KOPT-K1 (cell line): Measurements from ENCODE around the gene DRAM2.
"Not testable (repeated sequence)": the region's sequence is repeated elsewhere in the genome, so short reads cannot be mapped to it uniquely, and the experiment has no call there.

Experiments
- H3K27ac ChIP-seq: fragments of 200-600 bp; sonication (generic); 2 replicates; pipeline ENCODE4 v1.5.1; 2016; ENCODE audit warnings: antibody characterized with exemption, mild to moderate bottlenecking, low read depth, low read length; ENCODE audit not compliant: poor library complexity, severe bottlenecking
- H3K36me3 ChIP-seq: fragments of 200-600 bp; sonication (generic); 2 replicates; pipeline ENCODE4 v1.5.1; 2017; ENCODE audit warnings: antibody characterized with exemption, mild to moderate bottlenecking, low read length, moderate library complexity; ENCODE audit not compliant: insufficient read depth
- H3K9me3 ChIP-seq: fragments of 200-600 bp; sonication (generic); 2 replicates; pipeline ENCODE4 v1.5.1; 2017; ENCODE audit warnings: antibody characterized with exemption, low read length, mild to moderate bottlenecking; ENCODE audit not compliant: insufficient read depth, poor library complexity, severe bottlenecking

DRAM2 gene

DNA sequence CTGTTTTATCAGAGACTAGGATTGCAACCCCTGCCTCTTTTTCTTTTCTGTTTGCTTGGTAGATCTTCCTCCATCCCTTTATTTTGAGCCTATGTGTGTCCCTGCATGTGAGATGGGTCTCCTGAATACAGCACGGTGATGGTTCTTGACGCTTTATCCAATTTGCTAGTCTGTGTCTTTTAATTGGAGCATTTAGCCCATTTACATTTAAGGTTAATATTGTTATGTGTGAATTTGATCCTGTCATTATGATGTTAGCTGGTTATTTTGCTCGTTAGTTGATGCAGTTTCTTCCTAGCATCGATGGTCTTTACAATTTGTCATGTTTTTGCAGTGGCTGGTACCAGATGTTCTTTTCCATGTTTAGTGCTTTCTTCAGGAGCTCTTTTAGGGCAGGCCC lies 62.6 kb downstream of the DRAM2 start:
- not testable (repeated sequence) for H3K27ac ChIP-seq, H3K9me3 ChIP-seq

More for the DNA sequence above, 62.6 kb downstream of the DRAM2 start:
- H3K36me3 ChIP-seq: not testable (repeated sequence)
